Subcutaneous adipose tissue (tissue), 4 donors: Measurements from ENCODE around the gene USH2A. TPM values are rescaled to one million over a fixed set of nuclear protein-coding genes. Genes with fewer than 3 reads are reported as not detected.

Source experiments
- CTCF ChIP-seq: fragments of 450-650 bp; IDR thresholded peaks from one replicate; pipeline ENCODE4 v1.5.1; 2016; ENCODE audit warnings: low read depth, mild to moderate bottlenecking, control low read depth, antibody characterized with exemption, moderate library complexity
- total RNA-seq, 4 donors: library from RNA; depleted of rRNA; stranded (reverse); fragments of >200 nt; gene quantifications; one replicate each; pipeline ENCODE4 v1.1.0, GENCODE V29; 2016

The USH2A gene
- total RNA-seq, 4 donors from 2014 or later: under 0.01 TPM; not detected in 3

DNA sequence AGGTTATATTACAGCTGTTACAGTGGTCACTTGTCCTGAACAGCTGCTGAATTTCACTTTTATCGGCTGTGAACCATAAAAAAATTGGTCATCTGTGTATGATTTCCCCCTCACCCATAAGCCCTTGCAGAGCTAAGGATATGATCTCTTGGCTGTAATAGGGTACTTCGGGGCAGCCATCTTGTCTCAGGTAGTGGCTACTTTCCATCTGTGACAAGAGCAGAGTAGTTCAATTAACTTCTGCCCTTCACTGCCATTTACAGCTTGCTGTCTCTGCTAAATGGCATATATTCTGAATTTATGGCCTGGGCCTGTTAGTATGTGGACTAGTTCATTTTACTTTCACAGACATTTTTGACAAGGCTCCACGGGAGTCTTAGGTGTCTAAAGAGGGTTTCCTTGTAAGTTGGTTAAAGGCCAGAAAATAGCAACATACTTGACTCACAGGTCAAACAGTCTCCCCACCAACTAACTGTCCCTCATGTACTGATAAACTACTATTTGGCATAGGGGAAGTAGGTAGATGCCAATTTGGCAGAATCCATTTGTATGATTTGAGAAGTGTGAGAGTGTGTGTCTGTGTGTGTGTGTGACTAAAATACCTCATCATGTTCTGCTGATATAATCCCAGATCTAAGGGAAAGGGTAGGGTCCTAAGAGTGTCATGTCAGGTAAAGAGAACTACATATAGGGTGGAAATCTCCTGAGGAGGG lies 704.5 kb downstream of the USH2A start:
- TF ChIP-seq CTCF: no peak

DNA sequence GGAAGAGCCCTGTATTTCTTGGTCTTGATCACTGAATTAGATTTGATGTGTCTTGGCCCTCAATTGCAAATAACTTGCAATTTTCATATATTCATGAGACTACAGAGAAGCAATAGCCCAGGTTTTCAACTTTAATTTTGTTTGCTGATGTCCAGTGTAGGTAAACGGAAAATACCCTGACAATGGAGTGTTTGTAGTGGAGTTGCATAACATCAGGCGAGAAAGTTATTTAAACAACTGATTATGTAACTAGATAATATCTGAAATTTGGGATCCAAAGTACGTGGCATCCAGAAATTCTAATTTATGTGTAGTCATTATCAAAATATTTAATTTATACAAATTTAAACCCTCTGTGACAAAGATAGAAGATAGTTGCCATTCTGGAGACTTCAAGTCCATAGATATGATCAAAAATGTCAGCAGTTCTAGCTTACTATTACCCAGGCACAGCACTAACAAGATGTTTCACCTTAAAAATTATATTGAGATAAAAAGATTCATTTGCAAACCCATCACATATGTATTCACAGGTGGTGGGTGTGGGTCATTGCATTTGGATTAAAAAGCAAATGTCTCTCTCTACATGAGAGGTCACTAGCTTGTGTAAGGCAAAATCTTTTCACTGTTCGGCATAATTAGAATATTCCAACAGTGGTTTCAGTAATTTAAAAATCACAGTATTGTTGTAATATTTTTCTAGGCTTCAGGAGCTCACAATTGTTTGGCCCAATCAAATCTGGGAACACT lies 705.4 kb downstream of the USH2A start:
- no peak for TF ChIP-seq CTCF

DNA sequence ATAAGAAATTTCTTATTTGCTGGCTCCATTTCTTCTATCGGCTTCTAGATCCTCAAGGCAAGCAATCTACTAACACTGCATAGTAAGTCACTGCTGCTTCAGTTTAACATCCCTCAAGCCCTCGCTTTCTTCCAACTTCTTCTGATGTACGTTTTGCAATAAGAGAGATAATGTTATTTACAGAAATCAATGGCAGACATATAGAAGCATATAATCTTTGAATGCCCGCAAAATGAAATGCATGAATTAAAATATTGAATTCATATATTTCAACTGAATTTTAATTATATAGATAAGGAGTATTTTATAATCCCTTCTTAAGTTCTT lies 712.4 kb downstream of the USH2A start:
- TF ChIP-seq CTCF: no peak

GRCh38 chr1:215710036-215710898 lies 713.0 kb downstream of the USH2A start:
- TF ChIP-seq CTCF: no peak

GRCh38 chr1:215704089-215704860 lies 719.0 kb downstream of the USH2A start:
- no peak for TF ChIP-seq CTCF

- TF ChIP-seq CTCF: no peak
Measured at GRCh38 chr1:215682232-215682631, 741.0 kb downstream of the USH2A start.
